Spleen (tissue), 7 donors: Measurements from ENCODE around the gene TIGD6.

Experiments
- POLR2A ChIP-seq, 3 donors: fragments of 450-650 bp; IDR thresholded peaks; one replicate each; pipeline ENCODE4 v1.5.1; 2017; ENCODE audit warnings: antibody characterized with exemption in 3 of 3, mild to moderate bottlenecking in 1 of 3
- POLR2AphosphoS5 ChIP-seq, 3 donors: sonication (generic); formaldehyde crosslinking; IDR thresholded peaks; one replicate each; pipeline ENCODE4 v1.5.1; 2017; ENCODE audit warnings: antibody characterized with exemption in 3 of 3
- TF ChIP-seq, protein P1 (sequence below), 11 experiments: fragments of 200-600 bp in 7 of 11; fragments of 450-650 bp in 4 of 11; sonication (generic) in 4 of 11; IDR thresholded peaks in 8 of 11; conservative IDR thresholded peaks in 3 of 11; 1 replicate in 7 of 11; 2 replicates in 4 of 11; pipeline versions ENCODE4 v1.4.0 to v1.8.0; 2016 to 2021; ENCODE audit warnings: antibody characterized with exemption in 11 of 11, inconsistent platforms in 4 of 11, mild to moderate bottlenecking in 1 of 11
- donor health status: DM: no; HTN: no; CAD: no; lungs with moderate emphysema.
- donor health status: DM: no; HTN: no; CAD: no.
- donor health status: DM: no; HTN: no; CAD: no.

GRCh38 chr5:150013931-150014330, 13.5 kb upstream of the TIGD6 start:
- TF ChIP-seq, protein P1, sequence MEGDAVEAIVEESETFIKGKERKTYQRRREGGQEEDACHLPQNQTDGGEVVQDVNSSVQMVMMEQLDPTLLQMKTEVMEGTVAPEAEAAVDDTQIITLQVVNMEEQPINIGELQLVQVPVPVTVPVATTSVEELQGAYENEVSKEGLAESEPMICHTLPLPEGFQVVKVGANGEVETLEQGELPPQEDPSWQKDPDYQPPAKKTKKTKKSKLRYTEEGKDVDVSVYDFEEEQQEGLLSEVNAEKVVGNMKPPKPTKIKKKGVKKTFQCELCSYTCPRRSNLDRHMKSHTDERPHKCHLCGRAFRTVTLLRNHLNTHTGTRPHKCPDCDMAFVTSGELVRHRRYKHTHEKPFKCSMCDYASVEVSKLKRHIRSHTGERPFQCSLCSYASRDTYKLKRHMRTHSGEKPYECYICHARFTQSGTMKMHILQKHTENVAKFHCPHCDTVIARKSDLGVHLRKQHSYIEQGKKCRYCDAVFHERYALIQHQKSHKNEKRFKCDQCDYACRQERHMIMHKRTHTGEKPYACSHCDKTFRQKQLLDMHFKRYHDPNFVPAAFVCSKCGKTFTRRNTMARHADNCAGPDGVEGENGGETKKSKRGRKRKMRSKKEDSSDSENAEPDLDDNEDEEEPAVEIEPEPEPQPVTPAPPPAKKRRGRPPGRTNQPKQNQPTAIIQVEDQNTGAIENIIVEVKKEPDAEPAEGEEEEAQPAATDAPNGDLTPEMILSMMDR (IDR thresholded peaks at IDR 0.05 in 8 of 11, conservative IDR thresholded peaks at IDR 0.05 in 3 of 11): no peak
- TF ChIP-seq POLR2A (IDR thresholded peaks at IDR 0.05): no peak
- no peak for TF ChIP-seq POLR2AphosphoS5 (IDR thresholded peaks at IDR 0.05)
